ENCODE data around the gene GYS2. TPM values are rescaled to one million over a fixed set of nuclear protein-coding genes. Genes with fewer than 3 reads are reported as not detected.

Gene GYS2
- total RNA-seq, 1 experiment from 2014 or later: not detected

DNA sequence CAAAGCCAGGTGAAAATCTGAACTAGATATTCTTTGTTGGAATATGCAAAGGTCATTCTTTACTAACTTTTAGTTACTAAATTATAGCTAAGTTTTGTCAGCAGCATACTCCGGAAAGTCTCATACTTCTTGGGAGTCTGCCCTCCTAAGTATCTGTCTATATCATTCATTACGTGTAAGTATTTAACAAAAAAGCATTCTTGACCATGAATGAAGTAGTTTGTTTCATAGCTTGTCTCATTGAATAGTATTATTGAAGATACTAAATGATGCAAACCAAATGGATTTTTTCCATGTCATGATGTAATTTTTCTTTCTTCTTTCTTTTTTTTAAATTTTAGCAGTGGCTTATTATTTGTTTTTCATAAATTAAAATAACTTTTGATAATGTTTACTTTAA lies 88.4 kb downstream of the GYS2 start:
- no peaks in the 10 kb centered on the region for H3K4me1 ChIP-seq (ENCODE audit: control insufficient read depth, insufficient read depth, low read length)
- no peak overlapping the region for H3K4me3 ChIP-seq (ENCODE audit: low read depth in 2 of 2, low read length in 2 of 2)
- H3K36me3 ChIP-seq (ENCODE audit: control insufficient read depth, insufficient read depth, low read length): peaks cover 9% of the 10 kb centered on the region
- H3K27ac ChIP-seq (ENCODE audit: low read length): no peak overlapping the region
- intact Hi-C loops (cut with micrococcal nuclease; ENCODE audit: unreplicated experiment): no loop called here
- DNase-seq (ENCODE audit: low read depth, low spot score) (no peak), ATAC-seq (no peak)
- TF ChIP-seq POLR2AphosphoS5 (IDR thresholded peaks at IDR 0.05; ENCODE audit: low read depth, low read length) (no peak), SIN3A (IDR thresholded peaks at IDR 0.05; ENCODE audit: borderline replicate concordance, insufficient read depth, low read depth, low read length) (no peak), TCF7L2 (IDR thresholded peaks at IDR 0.05; ENCODE audit: low read depth, low read length) (no peak)
- TF ChIP-seq, protein P1, sequence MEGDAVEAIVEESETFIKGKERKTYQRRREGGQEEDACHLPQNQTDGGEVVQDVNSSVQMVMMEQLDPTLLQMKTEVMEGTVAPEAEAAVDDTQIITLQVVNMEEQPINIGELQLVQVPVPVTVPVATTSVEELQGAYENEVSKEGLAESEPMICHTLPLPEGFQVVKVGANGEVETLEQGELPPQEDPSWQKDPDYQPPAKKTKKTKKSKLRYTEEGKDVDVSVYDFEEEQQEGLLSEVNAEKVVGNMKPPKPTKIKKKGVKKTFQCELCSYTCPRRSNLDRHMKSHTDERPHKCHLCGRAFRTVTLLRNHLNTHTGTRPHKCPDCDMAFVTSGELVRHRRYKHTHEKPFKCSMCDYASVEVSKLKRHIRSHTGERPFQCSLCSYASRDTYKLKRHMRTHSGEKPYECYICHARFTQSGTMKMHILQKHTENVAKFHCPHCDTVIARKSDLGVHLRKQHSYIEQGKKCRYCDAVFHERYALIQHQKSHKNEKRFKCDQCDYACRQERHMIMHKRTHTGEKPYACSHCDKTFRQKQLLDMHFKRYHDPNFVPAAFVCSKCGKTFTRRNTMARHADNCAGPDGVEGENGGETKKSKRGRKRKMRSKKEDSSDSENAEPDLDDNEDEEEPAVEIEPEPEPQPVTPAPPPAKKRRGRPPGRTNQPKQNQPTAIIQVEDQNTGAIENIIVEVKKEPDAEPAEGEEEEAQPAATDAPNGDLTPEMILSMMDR (IDR thresholded peaks at IDR 0.05): no peak
- TF ChIP-seq, protein P2, sequence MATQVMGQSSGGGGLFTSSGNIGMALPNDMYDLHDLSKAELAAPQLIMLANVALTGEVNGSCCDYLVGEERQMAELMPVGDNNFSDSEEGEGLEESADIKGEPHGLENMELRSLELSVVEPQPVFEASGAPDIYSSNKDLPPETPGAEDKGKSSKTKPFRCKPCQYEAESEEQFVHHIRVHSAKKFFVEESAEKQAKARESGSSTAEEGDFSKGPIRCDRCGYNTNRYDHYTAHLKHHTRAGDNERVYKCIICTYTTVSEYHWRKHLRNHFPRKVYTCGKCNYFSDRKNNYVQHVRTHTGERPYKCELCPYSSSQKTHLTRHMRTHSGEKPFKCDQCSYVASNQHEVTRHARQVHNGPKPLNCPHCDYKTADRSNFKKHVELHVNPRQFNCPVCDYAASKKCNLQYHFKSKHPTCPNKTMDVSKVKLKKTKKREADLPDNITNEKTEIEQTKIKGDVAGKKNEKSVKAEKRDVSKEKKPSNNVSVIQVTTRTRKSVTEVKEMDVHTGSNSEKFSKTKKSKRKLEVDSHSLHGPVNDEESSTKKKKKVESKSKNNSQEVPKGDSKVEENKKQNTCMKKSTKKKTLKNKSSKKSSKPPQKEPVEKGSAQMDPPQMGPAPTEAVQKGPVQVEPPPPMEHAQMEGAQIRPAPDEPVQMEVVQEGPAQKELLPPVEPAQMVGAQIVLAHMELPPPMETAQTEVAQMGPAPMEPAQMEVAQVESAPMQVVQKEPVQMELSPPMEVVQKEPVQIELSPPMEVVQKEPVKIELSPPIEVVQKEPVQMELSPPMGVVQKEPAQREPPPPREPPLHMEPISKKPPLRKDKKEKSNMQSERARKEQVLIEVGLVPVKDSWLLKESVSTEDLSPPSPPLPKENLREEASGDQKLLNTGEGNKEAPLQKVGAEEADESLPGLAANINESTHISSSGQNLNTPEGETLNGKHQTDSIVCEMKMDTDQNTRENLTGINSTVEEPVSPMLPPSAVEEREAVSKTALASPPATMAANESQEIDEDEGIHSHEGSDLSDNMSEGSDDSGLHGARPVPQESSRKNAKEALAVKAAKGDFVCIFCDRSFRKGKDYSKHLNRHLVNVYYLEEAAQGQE (IDR thresholded peaks at IDR 0.05; ENCODE audit: insufficient read depth in 1 of 2, low read depth in 2 of 2, low read length in 1 of 2): no peak
- in situ Hi-C loops (cut with HindIII; ENCODE audit: low pct_unique_long_range_greater_than_20kb, low sequenced_read_pairs): no loop called here
- CTCF ChIA-PET: no interaction called here
- POLR2A ChIA-PET: no interaction called here
- H3K27me3 ChIP-seq (ENCODE audit: control insufficient read depth, insufficient read depth, low read length): no peaks in the 10 kb centered on the region
- BruUV-seq (replicated peaks): no TSS peak
- no peaks in the 10 kb centered on the region for H3K9me3 ChIP-seq (ENCODE audit: control insufficient read depth, insufficient read depth, low read depth, low read length)

DNA sequence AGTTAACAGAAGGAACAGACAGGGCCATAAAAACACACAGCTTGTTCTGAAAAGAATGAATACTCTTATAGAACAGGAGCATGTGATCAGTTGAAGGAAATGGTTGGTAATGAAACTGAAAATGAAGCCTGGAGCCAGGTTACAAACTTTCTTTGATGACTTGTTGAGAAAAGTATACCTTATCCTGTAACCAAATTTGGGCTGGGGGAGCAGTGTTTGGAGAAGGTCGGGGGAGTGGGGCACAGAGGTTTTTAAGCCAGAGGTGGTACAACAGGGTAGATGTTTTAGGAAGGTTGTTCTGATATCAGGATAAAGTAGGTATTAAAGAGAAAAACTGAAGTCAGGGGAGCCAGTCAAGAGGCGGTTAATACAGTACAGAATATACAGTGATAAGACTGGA lies 94.9 kb downstream of the GYS2 start:
- ChIA-PET POLR2A (no interaction called here), CTCF (no interaction called here)
- TF ChIP-seq, protein P2 (IDR thresholded peaks at IDR 0.05; ENCODE audit: insufficient read depth in 1 of 2, low read depth in 2 of 2, low read length in 1 of 2): no peak
- TF ChIP-seq SIN3A (IDR thresholded peaks at IDR 0.05; ENCODE audit: borderline replicate concordance, insufficient read depth, low read depth, low read length): no peak
- TF ChIP-seq, protein P1 (IDR thresholded peaks at IDR 0.05): no peak
- no peak for TF ChIP-seq TCF7L2 (IDR thresholded peaks at IDR 0.05; ENCODE audit: low read depth, low read length)
- TF ChIP-seq POLR2AphosphoS5 (IDR thresholded peaks at IDR 0.05; ENCODE audit: low read depth, low read length): no peak
- Histone ChIP-seq H3K36me3 (ENCODE audit: control insufficient read depth, insufficient read depth, low read length) (peaks cover 4% of the 10 kb centered on the region; the same call in 1 of the 2 replicates), H3K9me3 (ENCODE audit: control insufficient read depth, insufficient read depth, low read depth, low read length) (no peaks in the 10 kb centered on the region), H3K27ac (ENCODE audit: low read length) (no peak overlapping the region), H3K4me3 (ENCODE audit: low read depth in 2 of 2, low read length in 2 of 2) (no peak overlapping the region), H3K4me1 (ENCODE audit: control insufficient read depth, insufficient read depth, low read length) (no peaks in the 10 kb centered on the region), H3K27me3 (ENCODE audit: control insufficient read depth, insufficient read depth, low read length) (no peaks in the 10 kb centered on the region)
- intact Hi-C loops (cut with micrococcal nuclease; ENCODE audit: unreplicated experiment) (no loop called here), in situ Hi-C loops (cut with HindIII; ENCODE audit: low pct_unique_long_range_greater_than_20kb, low sequenced_read_pairs) (no loop called here)
- no peak for DNase-seq (ENCODE audit: low read depth, low spot score)
- BruUV-seq (replicated peaks): no TSS peak
- ATAC-seq: no peak
